Muscle layer of duodenum (tissue), 2 donors: ENCODE results near the gene IVNS1ABP.

Experiments
- H3K27ac ChIP-seq: one replicate; pipeline ENCODE4 v1.7.0; 2013; ENCODE audit warnings: mild to moderate bottlenecking, low read length
- H3K27me3 ChIP-seq: one replicate; pipeline ENCODE4 v1.7.0; 2013; ENCODE audit warnings: low read depth, mild to moderate bottlenecking, control low read depth, low read length
- H3K36me3 ChIP-seq, 2 donors: one replicate each; pipeline ENCODE4 v1.7.0; 2013; ENCODE audit warnings: low read length in 2 of 2, control low read depth in 1 of 2, mild to moderate bottlenecking in 1 of 2; ENCODE audit not compliant: insufficient read depth in 2 of 2, control insufficient read depth in 1 of 2
- H3K4me1 ChIP-seq, 2 donors: one replicate each; pipeline ENCODE4 v1.7.0; 2013; ENCODE audit warnings: low read length in 2 of 2, mild to moderate bottlenecking in 2 of 2, control low read depth in 1 of 2, moderate library complexity in 1 of 2; ENCODE audit not compliant: insufficient read depth in 2 of 2, control insufficient read depth in 1 of 2
- H3K4me3 ChIP-seq, 2 donors: one replicate each; pipeline ENCODE4 v1.7.0; 2013; ENCODE audit warnings: low read length in 2 of 2, low read depth in 1 of 2, mild to moderate bottlenecking in 1 of 2
- H3K9me3 ChIP-seq, 2 donors: one replicate each; pipeline ENCODE4 v1.7.0; 2013; ENCODE audit warnings: low read length in 2 of 2, control low read depth in 1 of 2, mild to moderate bottlenecking in 1 of 2; ENCODE audit not compliant: control insufficient read depth in 1 of 2
- donor health status: healthy.

Gene IVNS1ABP

GRCh38 chr1:185348985-185349384 is 31.9 kb upstream of the IVNS1ABP start:
- Histone ChIP-seq H3K4me1 (no peaks in the 10 kb centered on the region), H3K27ac (no peak overlapping the region)

GRCh38 chr1:185348296-185348695 is 31.3 kb upstream of the IVNS1ABP start:
- Histone ChIP-seq H3K4me1 (no peaks in the 10 kb centered on the region), H3K27me3 (no peaks in the 10 kb centered on the region), H3K36me3 (no peaks in the 10 kb centered on the region), H3K9me3 (no peaks in the 10 kb centered on the region), H3K4me3 (no peak overlapping the region), H3K27ac (no peak overlapping the region)

More at GRCh38 chr1:185348985-185349384, 31.9 kb upstream of the IVNS1ABP start:
- Histone ChIP-seq H3K36me3 (no peaks in the 10 kb centered on the region), H3K4me3 (no peak overlapping the region), H3K9me3 (no peaks in the 10 kb centered on the region), H3K27me3 (no peaks in the 10 kb centered on the region)

- no peak overlapping the region for H3K4me3 ChIP-seq
- H3K27ac ChIP-seq: peak overlapping the region; percentile 18
- H3K9me3 ChIP-seq: no peaks in the 10 kb centered on the region
- H3K27me3 ChIP-seq: no peaks in the 10 kb centered on the region
- no peaks in the 10 kb centered on the region for H3K36me3 ChIP-seq
- no peaks in the 10 kb centered on the region for H3K4me1 ChIP-seq
These were observed 29.1 kb upstream of the IVNS1ABP start for GRCh38 chr1:185345913-185346720.

- Histone ChIP-seq H3K36me3 (no peaks in the 10 kb centered on the region), H3K9me3 (no peaks in the 10 kb centered on the region)
These were observed 26.3 kb upstream of the IVNS1ABP start for GRCh38 chr1:185343306-185343705.

GRCh38 chr1:185342672-185343259 is 25.7 kb upstream of the IVNS1ABP start:
- Histone ChIP-seq H3K27me3 (no peaks in the 10 kb centered on the region), H3K36me3 (no peaks in the 10 kb centered on the region), H3K4me1 (peaks cover 0 to 6% of the 10 kb centered on the region in 2 donors), H3K9me3 (no peaks in the 10 kb centered on the region), H3K27ac (no peak overlapping the region), H3K4me3 (no peak overlapping the region)

More at GRCh38 chr1:185343306-185343705, 26.3 kb upstream of the IVNS1ABP start:
- H3K4me1 ChIP-seq: peaks cover 0 to 6% of the 10 kb centered on the region in 2 donors
- H3K4me3 ChIP-seq: no peak overlapping the region
- no peak overlapping the region for H3K27ac ChIP-seq
- no peaks in the 10 kb centered on the region for H3K27me3 ChIP-seq

GRCh38 chr1:185342017-185342416 is 25.0 kb upstream of the IVNS1ABP start:
- Histone ChIP-seq H3K4me3 (no peak overlapping the region), H3K9me3 (no peaks in the 10 kb centered on the region), H3K27me3 (no peaks in the 10 kb centered on the region), H3K4me1 (peaks cover 0 to 6% of the 10 kb centered on the region in 2 donors), H3K27ac (no peak overlapping the region), H3K36me3 (no peaks in the 10 kb centered on the region)

GRCh38 chr1:185341196-185341781 is 24.2 kb upstream of the IVNS1ABP start:
- Histone ChIP-seq H3K27me3 (no peaks in the 10 kb centered on the region), H3K27ac (no peak overlapping the region), H3K9me3 (no peaks in the 10 kb centered on the region), H3K4me3 (no peak overlapping the region), H3K4me1 (peaks cover 0 to 6% of the 10 kb centered on the region in 2 donors), H3K36me3 (no peaks in the 10 kb centered on the region)

GRCh38 chr1:185338719-185339622 is 21.9 kb upstream of the IVNS1ABP start:
- H3K36me3 ChIP-seq: no peaks in the 10 kb centered on the region
- H3K9me3 ChIP-seq: no peaks in the 10 kb centered on the region
- H3K27me3 ChIP-seq: no peaks in the 10 kb centered on the region
- peaks cover 0 to 6% of the 10 kb centered on the region in 2 donors for H3K4me1 ChIP-seq
- peak overlapping the region; percentile 11 for H3K27ac ChIP-seq
- H3K4me3 ChIP-seq: no peak overlapping the region

GRCh38 chr1:185337246-185337645 is 20.2 kb upstream of the IVNS1ABP start:
- H3K4me1 ChIP-seq: peaks cover 0 to 6% of the 10 kb centered on the region in 2 donors
- no peak overlapping the region for H3K27ac ChIP-seq

GRCh38 chr1:185334182-185334581 is 17.1 kb upstream of the IVNS1ABP start:
- no peaks in the 10 kb centered on the region for H3K4me1 ChIP-seq
- no peaks in the 10 kb centered on the region for H3K9me3 ChIP-seq
- no peaks in the 10 kb centered on the region for H3K27me3 ChIP-seq
- H3K36me3 ChIP-seq: no peaks in the 10 kb centered on the region
- H3K4me3 ChIP-seq: no peak overlapping the region
- H3K27ac ChIP-seq: no peak overlapping the region

More at GRCh38 chr1:185337246-185337645, 20.2 kb upstream of the IVNS1ABP start:
- no peaks in the 10 kb centered on the region for H3K27me3 ChIP-seq
- no peaks in the 10 kb centered on the region for H3K36me3 ChIP-seq
- no peak overlapping the region for H3K4me3 ChIP-seq
- no peaks in the 10 kb centered on the region for H3K9me3 ChIP-seq

- H3K9me3 ChIP-seq: no peaks in the 10 kb centered on the region
- no peaks in the 10 kb centered on the region for H3K36me3 ChIP-seq
- H3K27ac ChIP-seq: no peak overlapping the region
- H3K27me3 ChIP-seq: no peaks in the 10 kb centered on the region
- no peak overlapping the region for H3K4me3 ChIP-seq
- H3K4me1 ChIP-seq: no peaks in the 10 kb centered on the region
These were observed 11.2 kb upstream of the IVNS1ABP start for GRCh38 chr1:185328255-185328654.
